ENCODE results near the gene BNIPL.

Gene BNIPL

DNA sequence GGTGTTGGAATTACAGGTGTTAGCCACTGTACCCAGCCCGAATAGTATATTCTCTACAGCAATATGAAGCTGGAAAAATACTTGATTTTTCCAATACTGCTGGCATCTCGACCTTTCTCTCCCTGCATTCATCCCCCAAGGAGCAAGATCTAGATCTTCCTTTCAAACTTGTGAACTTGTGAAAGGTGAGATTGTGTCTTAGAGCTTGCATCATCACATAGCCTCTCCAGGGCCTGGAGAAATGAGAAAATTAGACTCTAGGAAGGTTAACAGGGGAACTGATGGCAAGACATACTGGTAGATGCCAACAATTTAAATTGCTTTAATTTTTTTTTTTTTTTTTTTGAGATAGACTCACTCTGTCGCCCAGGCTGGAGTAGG lies 26.1 kb upstream of the BNIPL start:
- DNase-seq (ENCODE audit: low spot score) = no peak

GRCh38 chr1:151011154-151011850 lies 25.1 kb upstream of the BNIPL start:
- no peak for DNase-seq (ENCODE audit: low spot score)

- DNase-seq (ENCODE audit: low spot score) = no peak
Measured at GRCh38 chr1:151012684-151013471, 23.5 kb upstream of the BNIPL start.

- DNase-seq (ENCODE audit: low spot score) = no peak
Measured at GRCh38 chr1:151013518-151013917, 22.9 kb upstream of the BNIPL start.

DNA sequence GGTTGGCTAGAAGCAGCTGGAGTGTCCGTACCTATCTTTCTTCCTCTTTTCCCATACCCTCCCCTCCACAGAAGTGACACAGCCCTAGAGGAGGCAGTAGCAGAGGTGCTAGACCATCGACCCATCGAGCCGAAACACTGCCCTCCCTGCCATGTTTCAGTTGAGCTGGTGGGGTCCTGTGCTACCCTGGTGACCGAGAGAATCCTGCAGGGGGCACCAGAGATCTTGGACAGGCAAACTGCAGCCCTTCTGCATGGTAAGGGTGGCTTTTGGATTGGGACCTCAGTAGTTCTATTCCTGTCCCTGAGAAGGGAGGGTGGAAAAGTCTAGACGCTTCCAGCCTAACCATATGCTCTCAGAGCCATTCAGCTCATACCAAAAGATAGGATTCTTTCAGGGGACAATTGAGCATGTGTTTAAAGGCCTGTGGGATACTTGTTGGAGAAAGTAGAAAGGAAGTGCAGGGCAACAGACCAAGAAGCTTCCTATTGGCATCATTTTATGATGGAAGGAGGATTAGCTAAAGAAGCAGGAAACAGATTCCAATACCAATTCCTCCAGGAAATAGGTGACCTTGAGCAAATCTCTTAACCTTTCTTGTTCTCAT lies 11.7 kb upstream of the BNIPL start:
- DNase-seq (ENCODE audit: low spot score) = peak; percentile 85

DNA sequence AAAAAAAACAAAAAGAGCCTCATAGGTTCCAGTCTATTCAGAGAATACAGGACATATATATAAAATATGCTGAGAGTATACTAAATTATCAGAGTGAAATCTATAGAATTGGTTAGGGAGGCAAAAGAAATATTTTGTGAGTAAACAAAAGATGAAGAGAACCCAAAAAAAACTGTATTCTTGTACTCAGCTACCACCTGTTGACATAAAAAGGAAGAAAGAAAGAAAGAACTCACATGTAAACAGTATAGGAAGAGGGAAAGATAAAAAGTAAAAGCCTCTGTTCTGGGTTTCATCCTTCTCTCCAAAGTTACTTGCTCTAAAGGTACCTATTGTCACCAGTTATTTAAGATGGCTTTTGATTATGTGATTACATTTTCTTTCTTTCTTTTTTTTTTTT lies 9.9 kb upstream of the BNIPL start:
- DNase-seq (ENCODE audit: low spot score) = no peak

GRCh38 chr1:151032164-151032563 lies 4.2 kb upstream of the BNIPL start:
- DNase-seq (ENCODE audit: low spot score) = no peak

- DNase-seq (ENCODE audit: low spot score) = no peak
Measured at GRCh38 chr1:151035167-151035566, 1.2 kb upstream of the BNIPL start.

GRCh38 chr1:151037032-151037431 lies 646 bp downstream of the BNIPL start:
- no peak for DNase-seq (ENCODE audit: low spot score)

DNA sequence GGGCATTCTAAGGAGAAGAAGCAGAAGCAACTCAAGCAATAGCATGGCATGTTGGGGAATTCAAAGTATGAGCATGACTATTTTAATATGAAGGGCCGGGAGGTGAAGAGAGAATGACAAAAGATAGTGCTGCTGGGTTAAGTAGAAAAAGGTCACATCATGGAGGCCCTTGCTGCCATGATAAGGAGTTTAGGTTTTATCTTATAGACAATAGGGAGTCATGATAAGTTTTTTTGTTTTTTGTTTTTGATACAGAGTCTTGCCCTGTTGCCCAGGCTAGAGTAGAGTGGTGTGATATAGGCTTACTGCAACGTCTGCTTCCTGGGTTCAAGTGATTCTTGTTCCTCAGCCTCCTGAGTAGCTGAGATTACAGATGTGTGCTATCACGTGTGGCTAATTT lies 3.1 kb downstream of the BNIPL start:
- DNase-seq (ENCODE audit: low spot score) = no peak

GRCh38 chr1:151043163-151043562 lies 6.8 kb downstream of the BNIPL start:
- no peak for DNase-seq (ENCODE audit: low spot score)

DNA sequence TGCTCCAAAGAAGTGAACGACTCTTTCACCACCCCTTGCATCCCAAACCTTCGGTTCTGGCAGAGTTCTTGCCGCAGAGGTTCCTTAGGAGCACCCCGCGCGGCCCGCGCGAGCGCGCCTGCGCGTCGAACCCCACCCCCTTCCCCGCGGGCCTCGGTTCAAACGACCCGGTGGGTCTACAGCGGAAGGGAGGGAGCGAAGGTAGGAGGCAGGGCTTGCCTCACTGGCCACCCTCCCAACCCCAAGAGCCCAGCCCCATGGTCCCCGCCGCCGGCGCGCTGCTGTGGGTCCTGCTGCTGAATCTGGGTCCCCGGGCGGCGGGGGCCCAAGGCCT lies 11.2 kb downstream of the BNIPL start, which contains the start of gene C1orf56:
Gene C1orf56 (plus strand): TSS at position 161 of the 334 bp plus-strand sequence. CDS start 97 bp downstream, at position 258.
- peak; percentile 72 for DNase-seq (ENCODE audit: low spot score)

DNA sequence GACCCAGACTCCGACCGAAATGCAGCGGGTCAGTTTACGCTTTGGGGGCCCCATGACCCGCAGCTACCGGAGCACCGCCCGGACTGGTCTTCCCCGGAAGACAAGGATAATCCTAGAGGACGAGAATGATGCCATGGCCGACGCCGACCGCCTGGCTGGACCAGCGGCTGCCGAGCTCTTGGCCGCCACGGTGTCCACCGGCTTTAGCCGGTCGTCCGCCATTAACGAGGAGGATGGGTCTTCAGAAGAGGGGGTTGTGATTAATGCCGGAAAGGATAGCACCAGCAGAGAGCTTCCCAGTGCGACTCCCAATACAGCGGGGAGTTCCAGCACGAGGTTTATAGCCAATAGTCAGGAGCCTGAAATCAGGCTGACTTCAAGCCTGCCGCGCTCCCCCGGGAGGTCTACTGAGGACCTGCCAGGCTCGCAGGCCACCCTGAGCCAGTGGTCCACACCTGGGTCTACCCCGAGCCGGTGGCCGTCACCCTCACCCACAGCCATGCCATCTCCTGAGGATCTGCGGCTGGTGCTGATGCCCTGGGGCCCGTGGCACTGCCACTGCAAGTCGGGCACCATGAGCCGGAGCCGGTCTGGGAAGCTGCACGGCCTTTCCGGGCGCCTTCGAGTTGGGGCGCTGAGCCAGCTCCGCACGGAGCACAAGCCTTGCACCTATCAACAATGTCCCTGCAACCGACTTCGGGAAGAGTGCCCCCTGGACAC lies 11.7 kb downstream of the BNIPL start:
- DNase-seq (ENCODE audit: low spot score) = peak; percentile 82

GRCh38 chr1:151048645-151049032 lies 12.3 kb downstream of the BNIPL start:
- DNase-seq (ENCODE audit: low spot score) = no peak

- DNase-seq (ENCODE audit: low spot score) = no peak
Measured at GRCh38 chr1:151049458-151049857, 13.1 kb downstream of the BNIPL start.

DNA sequence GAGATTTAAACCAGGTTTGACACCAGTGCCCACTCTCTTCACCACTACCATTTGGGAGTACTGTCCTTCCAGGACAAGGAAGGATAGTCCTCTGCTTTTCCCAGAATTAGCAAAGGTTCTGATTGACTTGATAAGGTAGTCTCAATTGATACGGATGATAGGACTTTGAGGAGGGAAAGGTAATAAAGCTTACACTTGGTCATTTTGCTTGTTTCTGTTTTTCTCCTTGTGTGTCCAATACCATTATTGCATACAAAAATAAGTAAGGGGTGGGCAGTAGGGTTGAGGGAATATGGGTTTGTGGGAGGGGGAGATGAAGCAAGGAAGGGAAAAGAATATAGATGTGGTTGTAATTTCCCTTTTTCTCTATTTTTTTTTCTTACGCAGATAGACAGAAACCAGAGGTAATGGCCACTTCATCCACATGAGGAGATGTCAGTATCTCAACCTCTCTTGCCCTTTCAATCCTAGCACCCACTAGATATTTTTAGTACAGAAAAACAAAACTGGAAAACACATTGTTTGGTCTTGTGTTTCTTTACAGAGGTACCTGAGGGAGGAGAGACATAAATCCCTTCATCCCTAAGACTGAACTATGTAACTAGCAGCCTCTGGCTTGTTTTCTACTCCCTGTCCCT lies 13.8 kb downstream of the BNIPL start:
- no peak for DNase-seq (ENCODE audit: low spot score)

DNA sequence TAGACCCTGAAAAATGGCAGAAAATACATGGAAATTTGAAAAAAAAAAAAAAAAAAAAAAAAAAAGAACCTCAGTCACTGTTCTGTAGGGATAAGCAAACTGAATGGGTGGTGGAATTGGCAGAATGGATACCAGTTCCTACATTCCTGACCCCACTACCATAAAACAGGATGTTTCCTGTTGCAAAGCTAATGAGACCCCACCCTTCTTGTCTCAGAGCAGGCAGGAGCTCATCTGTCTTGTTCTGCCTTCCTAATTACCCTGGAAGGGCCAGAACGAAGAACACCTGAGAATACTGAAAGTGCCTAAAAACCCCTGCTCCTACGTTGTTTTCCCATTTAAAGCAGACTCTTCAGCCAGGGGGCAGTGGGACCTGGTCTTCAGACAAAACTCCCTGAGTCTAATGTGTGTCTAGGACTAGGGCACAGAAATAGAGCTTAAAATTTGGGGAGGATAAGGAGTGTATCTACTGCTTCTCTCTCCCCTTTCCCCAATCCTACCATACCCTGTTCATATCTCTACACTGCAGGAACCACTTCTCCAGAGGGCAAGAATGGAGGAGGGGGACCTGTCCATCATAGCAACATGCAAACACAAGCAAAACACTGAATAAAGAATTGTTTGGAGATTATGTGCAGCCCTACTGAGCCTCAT lies 15.1 kb downstream of the BNIPL start:
- no peak for DNase-seq (ENCODE audit: low spot score)

GRCh38 chr1:151054971-151055547 lies 18.7 kb downstream of the BNIPL start:
- DNase-seq (ENCODE audit: low spot score) = no peak

DNA sequence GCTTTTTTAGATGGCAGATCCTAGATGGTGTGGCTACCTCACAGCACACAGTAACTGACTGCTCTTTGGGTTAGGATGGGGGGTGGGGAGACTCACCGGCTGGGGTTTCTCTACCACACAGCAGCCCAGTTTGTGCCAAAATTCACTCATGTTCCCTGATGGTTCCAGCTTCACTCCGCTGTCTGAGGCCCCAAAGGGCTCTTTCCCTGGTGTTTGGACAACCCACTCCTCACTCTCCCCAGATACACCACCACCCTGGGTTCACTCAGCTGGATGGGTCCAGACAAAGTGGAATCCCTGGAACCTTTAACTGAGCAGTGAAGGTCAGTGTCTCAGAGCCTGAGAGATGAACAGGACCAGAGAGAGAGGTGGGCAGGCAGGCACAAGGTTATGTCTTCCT lies 19.2 kb downstream of the BNIPL start:
- DNase-seq (ENCODE audit: low spot score) = no peak

- no peak for DNase-seq (ENCODE audit: low spot score)
Measured at GRCh38 chr1:151056149-151056548, 19.8 kb downstream of the BNIPL start.

DNA sequence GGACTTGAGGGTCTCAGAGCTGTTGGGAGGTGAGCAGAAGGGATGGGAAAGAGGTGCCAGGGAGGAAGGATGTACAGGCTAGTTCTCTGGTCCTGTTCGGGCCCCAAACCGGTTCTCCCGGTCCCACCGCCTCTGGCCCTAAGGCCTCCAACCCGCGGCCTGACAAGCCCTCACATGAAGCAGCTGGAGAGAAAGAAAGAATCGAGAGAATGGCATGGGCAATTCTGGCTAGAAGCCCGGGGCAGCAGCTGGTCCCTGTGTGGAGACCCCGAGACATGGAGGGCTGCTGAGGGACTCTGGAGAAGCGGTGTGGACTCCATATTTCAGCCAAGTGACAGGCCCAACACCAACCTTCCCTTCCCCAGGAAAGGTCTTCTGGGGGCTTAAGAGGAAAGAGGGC lies 22.3 kb downstream of the BNIPL start:
- DNase-seq (ENCODE audit: low spot score) = no peak
